DOHH2 (cell line): Measurements from ENCODE around the gene BDP1.

ENCODE experiments used
- CTCF ChIP-seq: fragments of 200-600 bp; sonication (generic); IDR thresholded peaks from one replicate; pipeline ENCODE4 v1.5.1; 2014; ENCODE audit warnings: antibody characterized with exemption, mild to moderate bottlenecking, low read depth, low read length; ENCODE audit not compliant: poor library complexity, severe bottlenecking
- EZH2phosphoT487 ChIP-seq: fragments of 200-600 bp; sonication (generic); IDR thresholded peaks from 2 replicates; pipeline ENCODE4 v1.6.1; 2017; ENCODE audit warnings: borderline replicate concordance, mild to moderate bottlenecking, antibody characterized with exemption, low read length, moderate library complexity, mixed read lengths

- TF ChIP-seq CTCF = no peak
- no peak for TF ChIP-seq EZH2phosphoT487
These were observed 27.9 kb downstream of the BDP1 start for GRCh38 chr5:71483355-71483754.
